NCI-H1436 (cell line): ENCODE results near the gene KIF26B.

ENCODE experiments used
- DNase-seq: peaks from one replicate; lab custom pipeline; 2025; lab: John Stamatoyannopoulos, UW

KIF26B gene

GRCh38 chr1:245209658-245210435, 55.1 kb downstream of the KIF26B start:
- no peak for DNase-seq

- DNase-seq = no peak
Observed at GRCh38 chr1:245211035-245211749, 56.4 kb downstream of the KIF26B start.

GRCh38 chr1:245211761-245212160, 57.0 kb downstream of the KIF26B start:
- no peak for DNase-seq

- no peak for DNase-seq
Observed at GRCh38 chr1:245212221-245212710, 57.5 kb downstream of the KIF26B start.

- DNase-seq = no peak
Observed at GRCh38 chr1:245213066-245213831, 58.5 kb downstream of the KIF26B start.

- DNase-seq = no peak
Observed at GRCh38 chr1:245215071-245215470, 60.3 kb downstream of the KIF26B start.

- no peak for DNase-seq
Observed at GRCh38 chr1:245216366-245217115, 61.8 kb downstream of the KIF26B start.

- DNase-seq = no peak
Observed at GRCh38 chr1:245217853-245218608, 63.2 kb downstream of the KIF26B start.

- DNase-seq = no peak
Observed at GRCh38 chr1:245220381-245220985, 65.7 kb downstream of the KIF26B start.

GRCh38 chr1:245221805-245222204, 67.0 kb downstream of the KIF26B start:
- no peak for DNase-seq

- DNase-seq = no peak
Observed at GRCh38 chr1:245222931-245223595, 68.3 kb downstream of the KIF26B start.

- no peak for DNase-seq
Observed at GRCh38 chr1:245225322-245226202, 70.8 kb downstream of the KIF26B start.

- no peak for DNase-seq
Observed at GRCh38 chr1:245226203-245226499, 71.4 kb downstream of the KIF26B start.

- no peak for DNase-seq
Observed at GRCh38 chr1:245229051-245229450, 74.3 kb downstream of the KIF26B start.

GRCh38 chr1:245232931-245233330, 78.1 kb downstream of the KIF26B start:
- DNase-seq = no peak

- no peak for DNase-seq
Observed at GRCh38 chr1:245234217-245235081, 79.7 kb downstream of the KIF26B start.

GRCh38 chr1:245235156-245235555, 80.4 kb downstream of the KIF26B start:
- no peak for DNase-seq

- DNase-seq = no peak
Observed at GRCh38 chr1:245240648-245241165, 85.9 kb downstream of the KIF26B start.
